Stimulated activated CD4-positive, alpha-beta T cell treated with anti-CD3 and anti-CD28 coated beads, Interleukin-12 subunit alpha, Interleukin-12 subunit beta, amount 100 ng/mL, for 4 hours (primary cell): ENCODE results near the gene GIMD1.

ENCODE experiments used
- DNase-seq: peaks from one replicate; pipeline ENCODE4 v3.0.0-alpha.2; 2020

The GIMD1 gene

DNA sequence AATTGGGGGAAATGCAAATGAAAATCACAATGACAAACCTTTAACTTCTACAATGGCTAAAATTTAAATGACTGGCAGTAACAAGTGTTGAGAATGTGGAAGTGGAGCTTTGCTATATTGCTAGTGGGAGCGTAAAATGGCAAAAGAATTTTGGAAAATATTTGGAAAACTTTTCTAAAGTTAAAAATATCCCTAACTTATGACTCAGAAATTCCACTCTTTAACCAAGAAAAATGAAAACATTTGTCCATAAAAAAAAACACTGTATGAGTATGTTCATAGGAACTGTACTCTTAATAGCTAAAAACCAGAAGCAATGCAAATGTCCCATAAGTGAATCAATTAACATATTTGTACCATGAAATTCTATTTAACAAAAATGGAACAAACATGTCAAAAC, 56.2 kb downstream of the GIMD1 start:
- no peak for DNase-seq
